GM12873 (cell line): ENCODE results near the gene RAX.

Experiments
- CTCF ChIP-seq: IDR thresholded peaks from 2 replicates; pipeline ENCODE4 v1.5.1; 2012; ENCODE audit warnings: low read depth, mild to moderate bottlenecking, moderate library complexity, low read length, control low read depth; ENCODE audit not compliant: insufficient read depth; ENCODE audit errors: missing control alignments

Gene RAX

GRCh38 chr18:59303656-59304195 is 30.5 kb upstream of the RAX start:
- TF ChIP-seq CTCF: no peak

GRCh38 chr18:59303006-59303405 is 29.8 kb upstream of the RAX start:
- TF ChIP-seq CTCF: no peak

GRCh38 chr18:59301929-59302328 is 28.7 kb upstream of the RAX start:
- TF ChIP-seq CTCF: no peak

GRCh38 chr18:59300676-59301285 is 27.5 kb upstream of the RAX start:
- no peak for TF ChIP-seq CTCF

GRCh38 chr18:59298871-59299270 is 25.6 kb upstream of the RAX start:
- no peak for TF ChIP-seq CTCF

GRCh38 chr18:59293317-59293716 is 20.1 kb upstream of the RAX start:
- TF ChIP-seq CTCF: no peak

GRCh38 chr18:59286341-59286740 is 13.1 kb upstream of the RAX start:
- TF ChIP-seq CTCF: no peak

GRCh38 chr18:59282341-59282740 is 9.1 kb upstream of the RAX start:
- TF ChIP-seq CTCF: no peak
